SU-DHL-6 (cell line): ENCODE measurements around the gene SESN1.

ENCODE experiments used
- H2AFZ ChIP-seq: fragments of 200-600 bp; sonication (generic); 2 replicates; pipeline ENCODE4 v1.6.1; 2014; ENCODE audit warnings: low read depth, mild to moderate bottlenecking, moderate library complexity, mixed read lengths, antibody characterized with exemption, low read length; ENCODE audit not compliant: severe bottlenecking
- H3F3A ChIP-seq: fragments of 200-600 bp; shearing (Covaris generic); 2 replicates; pipeline ENCODE4 v1.6.0; 2016; ENCODE audit warnings: antibody characterized with exemption, mild to moderate bottlenecking; ENCODE audit not compliant: insufficient read depth
- H3K27ac ChIP-seq: fragments of 200-600 bp; sonication (generic); 2 replicates; pipeline ENCODE4 v1.5.1; 2016; ENCODE audit warnings: low read depth, mild to moderate bottlenecking, low read length, moderate library complexity, mixed read lengths
- H3K27me3 ChIP-seq: fragments of 200-600 bp; sonication (generic), shearing (Covaris generic); 2 replicates; pipeline ENCODE4 v1.6.0; 2014; ENCODE audit warnings: mild to moderate bottlenecking, low read length
- H3K36me3 ChIP-seq: fragments of 200-600 bp; sonication (generic); 2 replicates; pipeline ENCODE4 v1.6.1; 2014; ENCODE audit warnings: mild to moderate bottlenecking, low read length, mixed read lengths
- H3K4me2 ChIP-seq: fragments of 300-600, 200-600 bp; shearing (Covaris generic), sonication (generic); 2 replicates; pipeline ENCODE4 v1.6.0; 2014; ENCODE audit warnings: low read length, low read depth, mild to moderate bottlenecking; ENCODE audit not compliant: poor library complexity, severe bottlenecking
- H3K4me3 ChIP-seq: fragments of 200-600 bp; sonication (generic); 2 replicates; pipeline ENCODE4 v1.5.1; 2014; ENCODE audit warnings: antibody characterized with exemption, low read length, mild to moderate bottlenecking, mixed read lengths; ENCODE audit not compliant: insufficient read depth, poor library complexity, severe bottlenecking
- H3K79me2 ChIP-seq: fragments of 200-600 bp; sonication (generic); 2 replicates; pipeline ENCODE4 v1.6.1; 2014; ENCODE audit warnings: mild to moderate bottlenecking, low read length, moderate library complexity; ENCODE audit not compliant: insufficient read depth
- H3K9ac ChIP-seq: fragments of 200-600 bp; sonication (generic); 2 replicates; pipeline ENCODE4 v1.7.0; 2014; ENCODE audit warnings: mild to moderate bottlenecking, low read length
- H3K9me2 ChIP-seq: fragments of 200-600 bp; sonication (generic); replicated peaks from 2 replicates; pipeline ENCODE4 v1.6.1; 2014; ENCODE audit warnings: low read length; ENCODE audit not compliant: insufficient read depth
- H3K9me3 ChIP-seq: fragments of 200-600 bp; sonication (generic); 2 replicates; pipeline ENCODE4 v1.6.1; 2014; ENCODE audit warnings: low read length, mixed read lengths; ENCODE audit not compliant: insufficient read depth
- H4K20me1 ChIP-seq: fragments of 200-600 bp; sonication (generic); 2 replicates; pipeline ENCODE4 v1.6.1; 2014; ENCODE audit warnings: low read depth, mild to moderate bottlenecking, antibody characterized with exemption, low read length, moderate library complexity, mixed read lengths
- CTCF ChIP-seq: fragments of 200-600 bp; sonication (generic); IDR thresholded peaks from one replicate; pipeline ENCODE4 v1.5.1; 2017; ENCODE audit warnings: antibody characterized with exemption, mild to moderate bottlenecking, low read length, moderate library complexity; ENCODE audit not compliant: insufficient read depth, poor library complexity, severe bottlenecking
- EZH2phosphoT487 ChIP-seq: fragments of 200-600 bp; sonication (generic), shearing (Covaris generic); conservative IDR thresholded peaks from 2 replicates; pipeline ENCODE4 v1.6.1; 2018; ENCODE audit warnings: mild to moderate bottlenecking, antibody characterized with exemption, low read length, moderate library complexity, mixed read lengths

The SESN1 gene

GRCh38 chr6:108974201-108974600, 120.4 kb downstream of the SESN1 start:
- Histone ChIP-seq H3K36me3 (no peaks in the 10 kb centered on the region), H3K27ac (no peak overlapping the region), H3K9me3 (no peaks in the 10 kb centered on the region), H3K79me2 (no peaks in the 10 kb centered on the region), H3F3A (no peaks in the 10 kb centered on the region), H3K4me2 (no peak overlapping the region), H2AFZ (no peak overlapping the region), H3K27me3 (no peaks in the 10 kb centered on the region), H3K9me2 (no peaks in the 10 kb centered on the region), H4K20me1 (no peaks in the 10 kb centered on the region), H3K4me3 (no peak overlapping the region), H3K9ac (no peak overlapping the region)
- no peak for TF ChIP-seq CTCF
- TF ChIP-seq EZH2phosphoT487, result no peak

GRCh38 chr6:108969776-108970175, 124.9 kb downstream of the SESN1 start:
- H3K79me2 ChIP-seq, result no peaks in the 10 kb centered on the region
- TF ChIP-seq EZH2phosphoT487, result no peak
- no peak for TF ChIP-seq CTCF
- no peaks in the 10 kb centered on the region for H3F3A ChIP-seq
- no peaks in the 10 kb centered on the region for H3K36me3 ChIP-seq
- H3K4me3 ChIP-seq, result no peak overlapping the region
- no peak overlapping the region for H2AFZ ChIP-seq
- no peaks in the 10 kb centered on the region for H4K20me1 ChIP-seq
- H3K27ac ChIP-seq, result no peak overlapping the region
- no peaks in the 10 kb centered on the region for H3K9me2 ChIP-seq
- no peak overlapping the region for H3K4me2 ChIP-seq
- no peaks in the 10 kb centered on the region for H3K27me3 ChIP-seq
- H3K9me3 ChIP-seq, result no peaks in the 10 kb centered on the region
- no peak overlapping the region for H3K9ac ChIP-seq

- H3K9ac ChIP-seq, result no peak overlapping the region
- H3K9me2 ChIP-seq, result no peaks in the 10 kb centered on the region
- H3F3A ChIP-seq, result no peaks in the 10 kb centered on the region
- no peak overlapping the region for H3K4me3 ChIP-seq
- no peak overlapping the region for H3K27ac ChIP-seq
- no peaks in the 10 kb centered on the region for H3K79me2 ChIP-seq
- no peaks in the 10 kb centered on the region for H3K27me3 ChIP-seq
- no peaks in the 10 kb centered on the region for H3K9me3 ChIP-seq
- no peaks in the 10 kb centered on the region for H3K36me3 ChIP-seq
- no peaks in the 10 kb centered on the region for H4K20me1 ChIP-seq
- TF ChIP-seq EZH2phosphoT487, result no peak
- TF ChIP-seq CTCF, result no peak
- H2AFZ ChIP-seq, result no peak overlapping the region
- H3K4me2 ChIP-seq, result no peak overlapping the region
Measured at GRCh38 chr6:108968325-108969316, 126.0 kb downstream of the SESN1 start.
